Esophagus squamous epithelium (tissue), 5 donors: Measurements from ENCODE around the gene MDGA2. TPM values are rescaled to one million over a fixed set of nuclear protein-coding genes. Genes with fewer than 3 reads are reported as not detected.

Source experiments
- DNase-seq: peaks from one replicate; lab custom pipeline; 2025; lab: John Stamatoyannopoulos, UW
- H3K27ac ChIP-seq, 4 donors: fragments of 200-600 bp; sonication (generic); one replicate each; pipeline ENCODE4 v1.5.1; 2016 to 2019; ENCODE audit warnings: mild to moderate bottlenecking in 1 of 4
- H3K27me3 ChIP-seq, 4 donors: fragments of 200-600 bp; sonication (generic); 1 replicate in 3 of 4; 2 replicates in 1 of 4; pipeline versions ENCODE4 v1.5.1 to v1.6.0; 2017 to 2021; ENCODE audit warnings: antibody characterized with exemption in 1 of 4
- H3K36me3 ChIP-seq, 3 donors: fragments of 200-600 bp; sonication (generic); one replicate each; pipeline ENCODE4 v1.5.1; 2016 to 2019
- H3K4me1 ChIP-seq, 3 donors: fragments of 200-600 bp; sonication (generic); one replicate each; pipeline ENCODE4 v1.5.1; 2017 to 2019
- H3K4me3 ChIP-seq, 4 donors: fragments of 200-600 bp; sonication (generic); 1 replicate in 3 of 4; 2 replicates in 1 of 4; pipeline ENCODE4 v1.5.1; 2016 to 2019; ENCODE audit warnings: mild to moderate bottlenecking in 2 of 4, moderate library complexity in 1 of 4
- H3K9me3 ChIP-seq, 3 donors: fragments of 200-600 bp; sonication (generic); one replicate each; pipeline ENCODE4 v1.5.1; 2016 to 2019
- CTCF ChIP-seq, 6 experiments: fragments of 450-650 bp in 4 of 6; fragments of 200-600 bp in 2 of 6; sonication (generic) in 2 of 6; IDR thresholded peaks; one replicate each; pipeline ENCODE4 v1.5.1; 2016 to 2019; ENCODE audit warnings: antibody characterized with exemption in 6 of 6, mild to moderate bottlenecking in 4 of 6, moderate library complexity in 4 of 6
- POLR2A ChIP-seq, 4 donors: fragments of 450-650 bp; IDR thresholded peaks; one replicate each; pipeline ENCODE4 v1.6.1; 2017; ENCODE audit warnings: antibody characterized with exemption in 4 of 4, mild to moderate bottlenecking in 4 of 4, moderate library complexity in 3 of 4
- WGBS, 2 donors: methylation state at CpG; one replicate each; pipeline ENCODE4 v1.1.5; 2018; 5-methylcytosine and 5-hydroxymethylcytosine counted together
- intact Hi-C: fragments of 100-400 bp; cut with DNase I; formaldehyde crosslinking; loops from one replicate; pipeline ENCODE4 v1.15.0; 2022
- total RNA-seq, 4 donors: library from RNA; depleted of rRNA; stranded (reverse); fragments of >200 nt; gene quantifications; one replicate each; pipeline ENCODE4 v1.1.0, GENCODE V29; 2016
- donor health status: DM: yes; HTN: yes; CAD: no.

The MDGA2 gene
- total RNA-seq, 4 donors from 2014 or later = not detected

- H3K27me3 ChIP-seq = no peaks in the 10 kb centered on the region
- intact Hi-C loops = no loop called here
- TF ChIP-seq CTCF (IDR thresholded peaks at IDR 0.05) = no peak
- no peak for TF ChIP-seq POLR2A (IDR thresholded peaks at IDR 0.05)
- 53 to 56% methylated on average over 4 of the region's 4 CpGs for WGBS, 2 donors
- no peaks in the 10 kb centered on the region for H3K36me3 ChIP-seq
- no peak overlapping the region for H3K4me3 ChIP-seq
- H3K27ac ChIP-seq = no peak overlapping the region
- no peaks in the 10 kb centered on the region for H3K9me3 ChIP-seq
- no peak for DNase-seq
- H3K4me1 ChIP-seq = no peaks in the 10 kb centered on the region
These were observed 347.0 kb downstream of the MDGA2 start for GRCh38 chr14:47328376-47328775.

DNA sequence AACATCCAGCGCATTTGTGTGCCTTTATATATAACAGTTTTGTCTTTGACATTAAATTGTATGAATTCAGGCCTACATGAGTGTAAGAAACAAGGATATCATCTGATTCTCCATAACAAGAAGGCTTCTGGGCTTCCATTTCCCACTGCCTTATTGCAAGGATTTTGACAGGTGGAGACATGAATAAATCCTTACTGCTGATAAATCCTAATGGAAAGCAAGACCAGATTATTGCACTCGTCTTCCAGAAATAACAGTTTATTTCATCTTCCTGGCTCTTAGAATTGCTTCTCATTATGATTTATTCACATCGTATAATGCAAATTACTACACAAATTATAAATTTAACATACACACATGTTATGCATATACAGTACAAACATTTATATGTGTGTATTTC lies 348.1 kb downstream of the MDGA2 start:
- Histone ChIP-seq H3K36me3 (no peaks in the 10 kb centered on the region), H3K9me3 (no peaks in the 10 kb centered on the region), H3K27ac (no peak overlapping the region), H3K4me1 (no peaks in the 10 kb centered on the region), H3K27me3 (no peaks in the 10 kb centered on the region), H3K4me3 (no peak overlapping the region)
- no peak for DNase-seq
- intact Hi-C loops = no loop called here
- TF ChIP-seq CTCF (IDR thresholded peaks at IDR 0.05) = no peak
- no peak for TF ChIP-seq POLR2A (IDR thresholded peaks at IDR 0.05)
- 67 to 80% methylated on average over 3 of the region's 3 CpGs for WGBS, 2 donors

GRCh38 chr14:47322751-47323150 lies 352.7 kb downstream of the MDGA2 start:
- H3K9me3 ChIP-seq = no peaks in the 10 kb centered on the region
- intact Hi-C loops = no loop called here
- no peak for DNase-seq
- no peaks in the 10 kb centered on the region for H3K4me1 ChIP-seq
- no peaks in the 10 kb centered on the region for H3K27me3 ChIP-seq
- no peaks in the 10 kb centered on the region for H3K36me3 ChIP-seq
- no peak overlapping the region for H3K27ac ChIP-seq
- no peak overlapping the region for H3K4me3 ChIP-seq
- no peak for TF ChIP-seq CTCF (IDR thresholded peaks at IDR 0.05)
- no peak for TF ChIP-seq POLR2A (IDR thresholded peaks at IDR 0.05)
- 69 to 74% methylated on average over 2 of the region's 2 CpGs for WGBS, 2 donors

GRCh38 chr14:47302121-47302520 lies 373.3 kb downstream of the MDGA2 start:
- TF ChIP-seq POLR2A (IDR thresholded peaks at IDR 0.05) (no peak), CTCF (IDR thresholded peaks at IDR 0.05) (no peak)
- no peak overlapping the region for H3K27ac ChIP-seq
- H3K4me1 ChIP-seq = no peaks in the 10 kb centered on the region
- no peak for DNase-seq
- WGBS, 2 donors = 56 to 66% methylated on average over 2 of the region's 2 CpGs
- H3K27me3 ChIP-seq = no peaks in the 10 kb centered on the region
- intact Hi-C loops = no loop called here
- no peaks in the 10 kb centered on the region for H3K36me3 ChIP-seq
- H3K4me3 ChIP-seq = no peak overlapping the region
- no peaks in the 10 kb centered on the region for H3K9me3 ChIP-seq

DNA sequence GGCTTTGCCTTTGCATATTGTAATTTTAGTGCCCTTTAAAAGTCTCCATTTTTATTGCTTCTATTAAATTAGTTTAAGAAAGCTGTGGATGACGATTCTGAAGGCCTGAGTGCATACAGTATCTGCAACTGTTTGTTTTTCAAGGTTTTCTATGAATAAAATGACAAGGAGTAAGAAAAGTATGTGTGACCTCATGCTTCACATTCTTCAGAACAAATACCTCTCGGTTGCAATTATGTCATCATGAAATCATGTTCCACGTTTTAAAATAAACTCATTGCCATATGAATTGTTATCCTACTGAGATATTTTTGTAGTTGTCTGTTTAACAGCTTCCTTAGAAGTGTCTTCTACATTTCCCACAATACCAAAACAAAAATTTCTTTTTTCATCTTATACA lies 374.6 kb downstream of the MDGA2 start:
- no peaks in the 10 kb centered on the region for H3K36me3 ChIP-seq
- no peaks in the 10 kb centered on the region for H3K4me1 ChIP-seq
- no peaks in the 10 kb centered on the region for H3K27me3 ChIP-seq
- WGBS, 2 donors = 10 to 17% methylated on average over 3 of the region's 3 CpGs
- intact Hi-C loops = no loop called here
- H3K9me3 ChIP-seq = no peaks in the 10 kb centered on the region
- no peak overlapping the region for H3K27ac ChIP-seq
- TF ChIP-seq CTCF (IDR thresholded peaks at IDR 0.05) (no peak), POLR2A (IDR thresholded peaks at IDR 0.05) (no peak)
- no peak overlapping the region for H3K4me3 ChIP-seq
- DNase-seq = no peak
